IgD-negative memory B cell (primary cell): Measurements from ENCODE around the gene NFATC2. TPM values are rescaled to one million over a fixed set of nuclear protein-coding genes. Genes with fewer than 3 reads are reported as not detected.
A peak's percentile ranks its signal among the peaks of the same experiment; 100 is the strongest.

ENCODE experiments used
- H3K27ac Mint-ChIP-seq, 3 donors: one replicate each; pipeline ENCODE4 v1.8.0; 2020 to 2022; ENCODE audit warnings: mild to moderate bottlenecking in 3 of 3, mixed read lengths in 3 of 3, moderate library complexity in 1 of 3
- H3K27me3 Mint-ChIP-seq: one replicate; pipeline ENCODE4 v1.8.0; 2021; ENCODE audit warnings: mixed read lengths
- H3K36me3 Mint-ChIP-seq: one replicate; pipeline ENCODE4 v1.8.0; 2020; ENCODE audit warnings: mild to moderate bottlenecking, mixed read lengths
- H3K4me1 Mint-ChIP-seq, 3 donors: one replicate each; pipeline ENCODE4 v1.8.0; 2020 to 2022; ENCODE audit warnings: mixed read lengths in 3 of 3, mild to moderate bottlenecking in 1 of 3
- H3K4me3 Mint-ChIP-seq, 4 donors: one replicate each; pipeline ENCODE4 v1.8.0; 2020 to 2022; ENCODE audit warnings: mild to moderate bottlenecking in 4 of 4, mixed read lengths in 4 of 4, moderate library complexity in 3 of 4
- H3K9me3 Mint-ChIP-seq, 3 donors: one replicate each; pipeline ENCODE4 v1.8.0; 2020 to 2021; ENCODE audit warnings: mixed read lengths in 3 of 3, mild to moderate bottlenecking in 1 of 3
- polyA plus RNA-seq: library from polyadenylated mRNA; unstranded; fragments of 300-500 nt; fragmentation: Illumina TruSeq; gene quantifications from one replicate; pipeline ENCODE4 v1.2.3, GENCODE V29; 2021

Gene NFATC2
- polyA plus RNA-seq, 1 donor from 2014 or later, result 17.4 TPM

DNA sequence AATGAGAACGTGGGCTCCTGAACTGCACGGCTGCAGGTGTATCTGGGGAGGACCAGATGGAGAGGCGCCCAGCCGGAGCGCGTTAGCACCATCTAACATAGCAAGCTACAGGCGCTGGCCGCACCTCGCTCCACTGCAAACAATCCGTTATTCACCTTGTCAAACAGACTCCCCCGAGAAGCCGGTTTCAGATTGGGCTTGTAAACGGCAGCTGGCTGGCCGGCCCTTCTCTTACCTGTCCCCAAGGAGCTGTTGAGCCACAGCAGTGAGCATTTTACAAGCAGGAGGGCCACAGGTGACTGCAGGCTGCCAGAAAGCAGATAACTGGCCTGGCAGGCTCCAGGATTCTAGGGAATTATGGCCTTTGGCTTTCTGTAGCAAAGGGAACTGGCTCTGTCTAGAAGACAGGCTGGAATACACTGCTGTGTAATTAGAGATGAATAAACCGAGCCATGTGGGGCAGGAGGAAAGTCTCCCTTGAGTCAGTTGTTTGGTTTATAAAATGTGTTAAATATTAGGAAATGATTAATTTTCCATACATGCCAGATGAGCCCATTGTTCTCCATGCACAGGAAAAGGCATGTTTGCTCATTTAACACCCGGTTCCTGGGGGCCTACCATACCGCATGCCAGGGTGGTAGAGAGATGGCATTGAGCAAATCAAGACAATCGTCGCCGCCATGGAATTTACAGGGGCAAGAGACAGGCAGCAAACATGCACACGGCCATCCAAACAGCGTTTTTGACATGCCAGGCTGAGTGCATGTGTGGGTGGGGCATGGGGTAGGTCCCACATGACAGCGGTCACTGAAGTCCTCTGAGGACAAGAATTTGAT is 159.3 kb downstream of the NFATC2 start:
- H3K4me1 Mint-ChIP-seq, result peaks cover 28 to 35% (median 31%) of the 10 kb centered on the region in 3 donors
- H3K36me3 Mint-ChIP-seq, result peaks cover 2% of the 10 kb centered on the region
- no peak overlapping the region for H3K27ac Mint-ChIP-seq
- no peaks in the 10 kb centered on the region for H3K27me3 Mint-ChIP-seq
- peaks cover 0 to 5% (median 4%) of the 10 kb centered on the region in 3 donors for H3K9me3 Mint-ChIP-seq
- no peak overlapping the region for H3K4me3 Mint-ChIP-seq

GRCh38 chr20:51382111-51382985 is 160.2 kb downstream of the NFATC2 start:
- Mint-ChIP-seq H3K9me3 (peaks cover 0 to 5% (median 4%) of the 10 kb centered on the region in 3 donors), H3K4me1 (peaks cover 24 to 36% (median 28%) of the 10 kb centered on the region in 3 donors), H3K27ac (no peak overlapping the region), H3K36me3 (peaks cover 4% of the 10 kb centered on the region), H3K27me3 (no peaks in the 10 kb centered on the region), H3K4me3 (peak overlapping the region in 1 of 4 donors; percentile 47)

DNA sequence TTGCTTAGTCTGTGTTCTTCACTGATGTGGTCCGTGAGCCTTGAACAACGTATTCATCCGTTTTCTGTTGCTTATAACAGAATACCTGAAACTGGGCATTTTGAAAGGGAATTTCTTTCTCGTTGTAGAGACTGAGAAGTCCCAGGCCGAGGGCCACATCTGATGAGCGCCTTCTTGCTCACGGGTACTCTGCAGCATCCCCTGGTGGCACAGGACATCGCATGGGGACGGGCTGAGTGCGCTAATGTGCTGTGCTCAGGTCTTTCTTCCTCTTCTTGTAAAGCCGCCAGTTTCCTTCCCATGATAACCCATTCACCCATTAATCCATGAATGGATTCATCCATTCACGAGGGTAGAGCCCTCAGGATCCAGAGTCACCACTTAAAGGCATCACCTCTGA is 161.0 kb downstream of the NFATC2 start:
- H3K9me3 Mint-ChIP-seq, result peaks cover 0 to 5% (median 4%) of the 10 kb centered on the region in 3 donors
- no peak overlapping the region for H3K27ac Mint-ChIP-seq
- H3K36me3 Mint-ChIP-seq, result peaks cover 4% of the 10 kb centered on the region
- H3K4me3 Mint-ChIP-seq, result peak overlapping the region in 1 of 4 donors; percentile 47
- no peaks in the 10 kb centered on the region for H3K27me3 Mint-ChIP-seq
- H3K4me1 Mint-ChIP-seq, result peaks cover 24 to 33% (median 27%) of the 10 kb centered on the region in 3 donors

DNA sequence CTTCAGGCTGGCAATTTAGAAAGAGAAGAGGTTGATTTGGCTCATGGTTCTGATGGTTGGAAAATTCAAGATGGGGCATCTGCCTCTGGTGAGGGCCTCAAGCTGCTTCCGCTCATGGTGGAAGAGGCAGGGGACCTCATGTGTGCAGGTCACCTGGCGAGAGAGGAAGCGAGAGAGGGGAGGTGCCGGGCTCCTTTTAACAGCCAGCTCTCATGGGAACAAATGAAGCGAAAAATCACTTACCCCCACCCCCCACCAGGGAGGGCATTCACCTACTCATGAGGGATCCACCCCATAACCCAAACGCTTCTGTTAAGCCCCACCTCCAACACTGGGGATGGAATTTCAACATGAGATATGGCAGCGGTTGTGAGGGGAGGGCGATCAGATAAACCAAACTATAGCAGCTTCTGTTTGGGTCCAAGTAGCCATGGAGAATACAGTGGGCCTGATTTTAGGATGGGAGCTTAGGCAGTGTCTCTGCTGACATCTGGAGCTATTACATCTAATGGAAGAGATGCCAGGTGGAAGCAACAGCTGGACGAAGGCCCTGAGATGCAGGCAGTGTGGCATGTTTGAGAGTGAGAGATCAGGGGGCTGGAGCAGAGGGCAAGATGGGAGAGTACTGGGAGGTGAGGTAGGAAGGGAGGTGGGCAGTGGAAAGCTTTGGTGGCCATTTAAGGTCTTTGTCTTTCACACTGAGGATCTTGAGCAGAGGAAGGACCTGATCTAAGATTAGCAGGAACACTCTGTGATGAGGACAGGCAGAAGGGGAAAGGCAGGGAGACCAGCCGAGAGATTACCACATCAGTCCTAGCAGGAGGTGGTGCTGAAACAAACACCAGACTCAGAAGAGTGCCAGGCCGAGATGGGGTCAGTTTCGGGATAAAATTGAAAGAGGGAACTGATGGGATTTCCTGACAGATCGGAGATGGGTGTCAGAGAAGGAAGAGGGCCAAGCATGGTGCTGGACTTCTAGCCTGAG is 161.8 kb downstream of the NFATC2 start:
- Mint-ChIP-seq H3K4me1 (peaks cover 17 to 24% (median 19%) of the 10 kb centered on the region in 3 donors), H3K9me3 (peaks cover 0 to 5% (median 4%) of the 10 kb centered on the region in 3 donors), H3K27me3 (no peaks in the 10 kb centered on the region), H3K36me3 (peaks cover 4% of the 10 kb centered on the region), H3K27ac (peak overlapping the region in 2 of 3 donors; percentile 3 to 14), H3K4me3 (peak overlapping the region in 2 of 4 donors; percentile 78 to 84)

- H3K4me3 Mint-ChIP-seq, result peak overlapping the region in 2 of 4 donors; percentile 78 to 84
- H3K27ac Mint-ChIP-seq, result peak overlapping the region in 2 of 3 donors; percentile 3 to 14
- H3K36me3 Mint-ChIP-seq, result peaks cover 7% of the 10 kb centered on the region
- H3K4me1 Mint-ChIP-seq, result peaks cover 15 to 17% (median 16%) of the 10 kb centered on the region in 3 donors
- H3K9me3 Mint-ChIP-seq, result peaks cover 0 to 5% (median 4%) of the 10 kb centered on the region in 3 donors
- no peaks in the 10 kb centered on the region for H3K27me3 Mint-ChIP-seq
Measured at GRCh38 chr20:51379601-51380341, 162.7 kb downstream of the NFATC2 start.

GRCh38 chr20:51378171-51378928 is 164.2 kb downstream of the NFATC2 start:
- Mint-ChIP-seq H3K4me1 (peaks cover 15 to 16% (median 15%) of the 10 kb centered on the region in 3 donors), H3K4me3 (peak overlapping the region in 1 of 4 donors; percentile 56), H3K27me3 (no peaks in the 10 kb centered on the region), H3K9me3 (peaks cover 0 to 5% (median 4%) of the 10 kb centered on the region in 3 donors), H3K36me3 (peaks cover 5% of the 10 kb centered on the region), H3K27ac (peak overlapping the region in 1 of 3 donors; percentile 93)

GRCh38 chr20:51377132-51377531 is 165.4 kb downstream of the NFATC2 start:
- Mint-ChIP-seq H3K4me3 (no peak overlapping the region), H3K9me3 (peaks cover 0 to 5% (median 4%) of the 10 kb centered on the region in 3 donors), H3K27ac (no peak overlapping the region), H3K4me1 (peaks cover 15 to 16% (median 15%) of the 10 kb centered on the region in 3 donors), H3K36me3 (peaks cover 5% of the 10 kb centered on the region), H3K27me3 (peaks cover 3% of the 10 kb centered on the region)

DNA sequence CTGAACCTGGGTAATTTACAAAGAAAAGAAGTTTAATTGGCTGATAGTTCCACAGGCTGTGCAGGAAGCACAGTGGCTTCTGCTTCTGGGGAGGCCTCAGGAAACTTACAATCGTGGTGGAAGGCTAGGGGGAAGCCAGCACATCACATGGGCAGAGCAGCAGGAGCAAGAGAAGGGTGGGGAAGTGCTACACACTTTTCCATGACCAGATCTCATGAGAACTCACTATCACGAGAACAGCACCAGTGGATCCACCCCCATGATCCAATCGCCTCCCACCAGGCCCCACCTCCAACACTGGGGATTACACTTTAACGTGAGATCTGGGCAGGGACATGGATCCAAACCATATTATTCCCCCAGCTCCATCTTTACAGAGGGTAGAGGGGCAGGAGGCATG is 166.4 kb downstream of the NFATC2 start:
- Mint-ChIP-seq H3K27me3 (peaks cover 3% of the 10 kb centered on the region), H3K36me3 (peaks cover 5% of the 10 kb centered on the region), H3K4me3 (no peak overlapping the region), H3K27ac (no peak overlapping the region), H3K4me1 (peaks cover 15 to 16% (median 15%) of the 10 kb centered on the region in 3 donors), H3K9me3 (peaks cover 0 to 5% (median 4%) of the 10 kb centered on the region in 3 donors)

DNA sequence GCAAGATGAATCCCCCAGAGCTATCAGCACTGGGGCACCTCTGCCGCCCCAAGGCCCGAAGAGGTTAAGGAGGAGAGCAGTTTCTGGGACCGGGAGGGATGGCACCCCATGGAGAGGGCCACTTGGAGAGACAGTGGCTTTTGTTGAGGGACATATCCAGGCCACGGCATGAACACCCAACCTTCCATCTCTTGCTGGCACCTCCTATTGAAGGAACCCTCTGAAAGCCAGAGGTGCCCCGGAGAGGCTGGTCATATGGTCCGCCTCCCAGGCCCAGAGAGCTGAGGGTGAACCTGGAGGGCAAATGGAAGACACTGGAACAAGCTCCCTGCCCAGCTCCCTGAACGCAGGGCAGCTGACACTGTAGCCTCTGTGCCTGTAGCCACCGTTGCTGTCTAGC is 167.0 kb downstream of the NFATC2 start:
- no peak overlapping the region for H3K4me3 Mint-ChIP-seq
- H3K4me1 Mint-ChIP-seq, result peaks cover 9 to 11% (median 10%) of the 10 kb centered on the region in 3 donors
- no peak overlapping the region for H3K27ac Mint-ChIP-seq
- peaks cover 5% of the 10 kb centered on the region for H3K36me3 Mint-ChIP-seq
- H3K27me3 Mint-ChIP-seq, result peaks cover 3% of the 10 kb centered on the region
- H3K9me3 Mint-ChIP-seq, result peaks cover 0 to 5% (median 4%) of the 10 kb centered on the region in 3 donors

DNA sequence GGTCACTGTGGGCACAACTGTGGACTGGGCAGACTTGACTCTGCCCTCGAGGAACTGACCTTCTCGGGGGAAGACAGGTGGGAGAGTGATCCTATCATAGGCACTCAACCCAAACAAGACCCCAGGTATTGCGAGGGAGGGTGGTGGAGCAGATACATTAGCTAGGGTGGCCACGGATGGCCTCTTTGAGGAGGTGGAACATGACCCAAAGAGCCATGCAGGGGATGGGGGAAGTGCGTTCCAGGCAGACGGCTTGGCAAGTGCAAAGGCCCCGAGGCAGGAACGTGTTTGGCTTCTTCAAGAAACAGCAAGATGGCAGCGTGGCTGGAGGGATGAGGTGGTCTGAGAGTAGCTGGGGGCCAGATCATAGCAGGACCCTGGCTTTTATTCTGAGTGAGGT is 167.6 kb downstream of the NFATC2 start:
- Mint-ChIP-seq H3K4me3 (no peak overlapping the region), H3K27me3 (peaks cover 3% of the 10 kb centered on the region), H3K36me3 (peaks cover 5% of the 10 kb centered on the region), H3K27ac (peak overlapping the region in 1 of 3 donors; percentile 47), H3K9me3 (peaks cover 0 to 1% (median 0%) of the 10 kb centered on the region in 3 donors), H3K4me1 (peaks cover 5% of the 10 kb centered on the region in 3 donors)

DNA sequence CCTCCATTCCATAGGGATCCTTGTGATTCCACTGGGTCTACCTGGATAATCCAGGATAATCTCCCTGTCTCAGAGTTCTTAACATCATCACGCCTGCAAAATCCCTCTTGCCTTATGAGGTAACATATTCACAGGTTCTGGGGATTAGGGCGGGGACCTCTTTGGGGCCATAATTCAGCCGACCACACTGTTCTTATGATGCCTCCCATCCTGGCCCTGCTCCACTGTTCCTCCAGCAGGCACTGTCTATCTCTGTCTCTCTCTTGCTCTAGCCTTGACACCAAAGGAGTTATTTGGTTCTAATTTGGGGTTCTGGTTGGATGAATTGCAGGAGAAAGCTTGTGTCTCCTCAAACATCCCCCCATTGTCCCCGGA is 168.1 kb downstream of the NFATC2 start:
- Mint-ChIP-seq H3K27ac (peak overlapping the region in 1 of 3 donors; percentile 47), H3K36me3 (peaks cover 5% of the 10 kb centered on the region)

DNA sequence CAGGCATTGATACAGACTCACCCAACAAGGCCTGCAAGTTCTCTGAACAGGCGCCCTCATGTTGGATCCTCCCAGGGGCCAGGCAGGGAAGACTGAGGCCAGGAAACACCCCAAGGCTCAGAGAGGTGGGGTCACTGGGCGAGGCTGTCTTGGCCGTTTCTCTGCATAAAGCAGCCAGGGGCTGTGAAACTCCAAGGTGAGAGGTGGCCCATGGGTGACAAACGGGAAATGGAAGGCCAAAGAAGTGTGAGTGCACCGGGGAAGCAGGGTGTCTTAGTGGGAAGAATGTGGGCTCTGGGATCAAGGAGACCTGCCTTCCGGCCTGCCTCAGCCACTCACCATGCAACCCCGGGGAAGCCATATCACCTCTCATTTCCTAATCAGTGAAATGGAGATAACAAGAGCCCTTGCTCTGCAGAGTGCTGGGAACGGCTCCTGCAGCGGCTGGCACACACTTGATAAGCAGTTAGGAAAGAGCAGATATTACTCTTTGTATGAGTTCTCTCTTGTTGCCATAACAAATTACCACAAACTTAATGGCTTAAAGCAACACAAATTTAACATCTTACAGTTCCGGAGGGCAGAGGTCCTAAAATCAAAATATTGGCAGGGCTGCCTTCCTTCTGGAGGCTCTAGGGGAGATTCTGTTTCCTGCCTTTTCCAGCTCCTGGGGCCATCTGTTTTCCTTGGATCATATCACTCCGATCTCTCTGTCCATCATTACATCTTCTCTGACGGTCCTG is 168.6 kb downstream of the NFATC2 start:
- H3K4me1 Mint-ChIP-seq, result peaks cover 2 to 5% (median 3%) of the 10 kb centered on the region in 3 donors
- peaks cover 5% of the 10 kb centered on the region for H3K36me3 Mint-ChIP-seq
- no peaks in the 10 kb centered on the region for H3K9me3 Mint-ChIP-seq
- peaks cover 3% of the 10 kb centered on the region for H3K27me3 Mint-ChIP-seq
- H3K27ac Mint-ChIP-seq, result peak overlapping the region in 1 of 3 donors; percentile 47
- H3K4me3 Mint-ChIP-seq, result no peak overlapping the region

More for the DNA sequence above, 168.1 kb downstream of the NFATC2 start:
- Mint-ChIP-seq H3K9me3 (no peaks in the 10 kb centered on the region), H3K4me3 (peak overlapping the region in 1 of 4 donors; percentile 7), H3K27me3 (peaks cover 3% of the 10 kb centered on the region), H3K4me1 (peaks cover 2 to 5% (median 4%) of the 10 kb centered on the region in 3 donors)
